Measurements from ENCODE around the gene AOAH. TPM values are rescaled to one million over a fixed set of nuclear protein-coding genes. Genes with fewer than 3 reads are reported as not detected.

AOAH gene
- total RNA-seq, 2 experiments from 2014 or later = 5.3 to 7.1 TPM

DNA sequence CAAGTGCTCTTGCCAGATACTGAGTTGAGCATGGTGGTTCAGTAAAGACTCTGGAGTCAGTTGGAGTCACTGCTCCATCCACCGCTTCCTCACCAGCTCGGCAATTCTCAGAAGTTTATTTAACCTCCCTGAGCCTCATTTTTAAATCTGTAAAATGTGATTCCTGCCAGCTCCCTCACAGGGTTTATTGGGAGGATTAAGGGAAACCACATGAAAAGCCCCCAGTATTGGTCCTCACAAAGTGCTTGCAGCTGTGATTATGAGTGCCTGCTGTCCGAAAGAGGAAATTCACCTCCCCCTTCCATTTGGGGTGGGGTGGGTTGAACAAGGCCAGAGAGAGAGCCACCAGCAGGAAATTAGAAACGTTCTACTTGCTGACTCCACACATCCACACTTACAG lies 99.0 kb downstream of the AOAH start:
- Mint-ChIP-seq H3K27me3 (no peaks in the 10 kb centered on the region), H3K36me3 (peaks cover 4% of the 10 kb centered on the region), H3K9me3 (no peaks in the 10 kb centered on the region), H3K4me1 (peaks cover 31% of the 10 kb centered on the region), H3K4me3 (no peak overlapping the region), H3K27ac (no peak overlapping the region)
- DNase-seq = no peak

DNA sequence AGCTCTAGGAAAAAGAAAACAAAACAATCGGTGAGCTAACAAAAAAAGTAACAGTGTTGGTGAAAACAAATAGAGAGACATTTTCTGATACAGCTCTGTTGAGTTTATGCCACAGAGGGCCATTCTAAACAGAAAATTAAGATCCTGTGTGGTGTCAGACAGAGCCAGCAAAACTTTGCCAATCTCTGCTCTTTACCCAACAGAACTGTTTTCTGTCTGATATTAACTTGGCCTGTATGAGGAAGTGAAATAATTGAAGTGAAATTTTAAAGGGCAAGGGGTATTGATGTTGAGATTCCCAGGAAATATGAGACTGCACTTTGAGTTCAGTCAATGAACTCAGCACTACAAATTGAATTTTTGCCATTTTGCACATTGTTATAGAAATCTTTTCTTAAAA lies 101.0 kb downstream of the AOAH start:
- H3K9me3 Mint-ChIP-seq = no peaks in the 10 kb centered on the region
- DNase-seq = no peak
- H3K36me3 Mint-ChIP-seq = peaks cover 7% of the 10 kb centered on the region
- peaks cover 33% of the 10 kb centered on the region for H3K4me1 Mint-ChIP-seq
- no peak overlapping the region for H3K27ac Mint-ChIP-seq
- no peak overlapping the region for H3K4me3 Mint-ChIP-seq
- no peaks in the 10 kb centered on the region for H3K27me3 Mint-ChIP-seq

DNA sequence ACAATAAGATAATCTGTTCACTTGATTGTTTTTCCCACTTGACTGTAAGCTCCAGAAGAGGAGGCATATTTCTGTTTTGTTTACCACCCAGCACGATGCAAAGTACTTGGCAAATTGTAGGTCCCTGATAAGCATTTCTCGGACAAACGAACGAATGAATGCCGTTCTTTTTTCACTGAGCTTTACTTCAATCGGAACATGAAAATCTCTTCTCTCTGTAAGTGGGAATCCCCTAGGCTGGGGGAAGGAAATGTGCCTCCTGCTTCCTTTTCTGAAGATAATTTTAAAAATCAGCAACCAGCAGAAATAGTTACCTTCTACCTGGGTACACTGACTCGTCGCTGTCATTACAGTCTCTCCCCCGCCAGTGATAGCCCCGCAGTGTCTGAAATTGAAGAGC lies 102.9 kb downstream of the AOAH start:
- Mint-ChIP-seq H3K27me3 (no peaks in the 10 kb centered on the region), H3K4me1 (peaks cover 33% of the 10 kb centered on the region), H3K9me3 (no peaks in the 10 kb centered on the region), H3K36me3 (peaks cover 7% of the 10 kb centered on the region), H3K27ac (no peak overlapping the region), H3K4me3 (no peak overlapping the region)
- no peak for DNase-seq

DNA sequence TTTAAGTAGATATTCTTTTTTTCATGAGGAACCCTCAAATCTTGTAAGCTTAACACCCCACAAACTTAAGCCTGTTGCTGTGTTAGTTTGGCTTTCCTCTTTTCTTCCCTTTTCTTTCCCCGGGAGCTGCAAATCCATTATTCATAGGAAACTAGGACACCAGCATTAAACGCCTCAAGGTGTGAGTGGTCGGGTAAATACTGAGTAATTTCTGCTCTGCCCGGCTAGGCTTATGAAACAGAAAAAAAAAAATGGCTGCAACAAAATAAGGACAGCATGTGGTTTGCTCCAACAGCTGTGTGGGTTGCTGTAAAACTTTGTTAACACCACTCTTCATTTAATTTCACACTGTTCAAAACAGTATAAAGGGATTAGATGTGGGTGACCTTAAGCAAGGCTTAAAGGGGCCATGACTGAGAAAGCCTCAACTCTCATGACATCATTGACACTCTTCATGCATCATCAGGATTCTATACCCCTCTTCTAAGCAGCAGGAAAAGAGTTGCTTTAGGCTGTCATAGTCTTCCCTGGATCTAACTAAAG lies 104.1 kb downstream of the AOAH start:
- Mint-ChIP-seq H3K36me3 (peaks cover 7% of the 10 kb centered on the region), H3K4me1 (peaks cover 27% of the 10 kb centered on the region), H3K27me3 (no peaks in the 10 kb centered on the region), H3K27ac (no peak overlapping the region), H3K4me3 (no peak overlapping the region), H3K9me3 (no peaks in the 10 kb centered on the region)
- DNase-seq = no peak

DNA sequence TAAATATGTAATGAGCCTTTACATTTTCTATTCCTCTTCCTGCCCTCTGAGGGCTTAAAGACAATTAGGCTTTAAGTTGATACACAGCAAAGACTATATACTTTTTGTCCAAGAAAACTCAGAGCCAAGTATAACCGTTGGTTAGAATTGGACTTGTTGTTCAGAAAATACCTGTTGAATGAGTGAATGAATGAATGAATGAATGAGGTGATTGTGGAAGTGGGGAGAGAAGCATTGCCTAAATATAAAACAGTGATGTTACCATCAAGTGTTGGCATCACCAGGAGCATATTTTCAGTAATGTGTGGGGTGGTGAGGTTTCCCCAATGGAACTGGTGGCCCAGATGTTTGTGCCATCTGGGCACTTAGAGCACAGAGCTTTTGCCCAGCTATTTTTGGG lies 106.9 kb downstream of the AOAH start:
- Mint-ChIP-seq H3K27me3 (no peaks in the 10 kb centered on the region), H3K4me3 (no peak overlapping the region), H3K27ac (no peak overlapping the region), H3K4me1 (peaks cover 23% of the 10 kb centered on the region), H3K9me3 (no peaks in the 10 kb centered on the region), H3K36me3 (peaks cover 11% of the 10 kb centered on the region)
- DNase-seq = no peak

DNA sequence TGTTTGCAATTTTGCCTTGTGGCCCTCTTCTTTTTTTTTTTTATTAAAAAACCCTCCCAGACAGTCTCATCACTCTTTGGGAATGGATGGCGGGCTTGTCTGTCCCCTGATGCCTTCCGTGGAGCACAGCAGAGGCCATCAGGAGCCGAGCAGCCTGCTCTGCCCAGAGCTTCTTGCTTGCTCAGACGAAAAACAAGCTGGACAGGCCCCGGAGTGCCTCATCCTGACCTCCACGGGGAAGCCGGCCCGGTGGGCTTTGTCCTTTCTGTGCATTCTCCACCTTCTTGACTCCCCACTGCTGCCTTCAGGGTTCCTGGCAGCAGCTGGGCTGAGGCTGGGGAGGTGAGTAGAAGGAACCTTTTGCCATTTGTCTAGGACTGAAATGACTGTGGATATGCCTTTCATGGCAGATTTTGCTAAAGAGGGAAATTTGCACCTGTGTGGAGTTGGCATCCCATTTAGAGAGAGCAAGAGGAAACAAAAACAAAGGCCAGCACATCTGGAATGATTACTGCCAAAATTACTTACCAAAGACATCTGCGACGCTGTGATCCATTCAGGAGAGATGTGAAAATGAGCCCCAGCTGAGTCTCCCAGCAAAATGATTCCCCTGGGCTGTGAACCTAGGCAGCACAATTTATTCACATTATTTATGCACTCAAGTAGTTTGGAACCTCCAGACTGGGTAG lies 108.3 kb downstream of the AOAH start:
- Mint-ChIP-seq H3K27me3 (no peaks in the 10 kb centered on the region), H3K36me3 (peaks cover 11% of the 10 kb centered on the region), H3K4me3 (no peak overlapping the region), H3K9me3 (no peaks in the 10 kb centered on the region), H3K4me1 (peaks cover 13% of the 10 kb centered on the region), H3K27ac (no peak overlapping the region)
- no peak for DNase-seq

DNA sequence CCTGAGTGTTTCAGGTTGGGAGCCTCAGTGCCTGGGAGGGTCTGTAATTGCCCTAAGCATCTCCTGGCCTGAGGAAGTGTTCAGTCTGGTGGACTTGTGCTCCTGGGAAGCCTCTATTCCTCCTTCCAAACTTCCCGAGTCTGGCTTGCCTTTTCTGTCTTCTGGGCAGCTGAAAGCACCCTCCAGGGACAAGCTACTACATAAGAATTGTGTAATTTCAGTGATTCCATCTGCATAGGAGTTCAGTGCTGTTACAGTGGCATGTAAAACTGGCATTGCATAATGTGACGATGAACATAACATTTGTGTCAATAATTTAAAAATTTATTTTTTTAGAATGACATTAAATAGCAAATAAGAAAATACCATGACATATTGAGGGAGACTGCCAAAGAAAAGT lies 109.3 kb downstream of the AOAH start:
- Mint-ChIP-seq H3K4me3 (no peak overlapping the region), H3K4me1 (peaks cover 11% of the 10 kb centered on the region), H3K36me3 (peaks cover 9% of the 10 kb centered on the region), H3K9me3 (no peaks in the 10 kb centered on the region), H3K27me3 (no peaks in the 10 kb centered on the region), H3K27ac (no peak overlapping the region)
- DNase-seq = no peak

DNA sequence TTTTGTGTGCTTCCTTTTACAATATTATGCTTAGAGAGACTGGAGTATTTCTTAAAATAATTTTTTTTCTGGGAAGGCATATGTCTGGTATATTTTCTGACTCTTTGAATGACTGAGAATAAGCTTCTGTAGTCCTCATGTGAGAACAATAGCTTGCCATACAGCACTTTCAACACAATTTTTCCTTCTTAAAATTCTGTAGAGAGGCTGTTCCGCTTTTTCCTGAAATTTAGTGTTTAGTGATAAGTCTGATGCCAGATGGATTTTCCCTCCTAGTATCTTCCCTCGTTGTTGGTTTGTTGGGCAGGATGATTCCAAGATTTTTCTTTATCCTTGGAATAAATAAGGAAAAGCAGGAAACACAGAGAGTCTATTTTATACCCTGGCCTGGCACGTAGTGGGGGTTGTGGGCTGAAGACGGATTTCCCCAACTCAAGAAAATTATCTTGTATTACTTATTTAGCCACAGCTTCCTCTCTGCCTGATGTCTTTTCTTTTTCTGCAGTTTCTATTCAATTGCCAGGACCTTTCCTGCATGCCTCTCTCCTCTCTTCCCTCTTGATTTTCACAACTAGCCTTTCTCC lies 111.2 kb downstream of the AOAH start:
- Mint-ChIP-seq H3K27ac (no peak overlapping the region), H3K36me3 (peaks cover 7% of the 10 kb centered on the region), H3K4me1 (peaks cover 19% of the 10 kb centered on the region), H3K9me3 (no peaks in the 10 kb centered on the region), H3K27me3 (no peaks in the 10 kb centered on the region), H3K4me3 (no peak overlapping the region)
- no peak for DNase-seq

DNA sequence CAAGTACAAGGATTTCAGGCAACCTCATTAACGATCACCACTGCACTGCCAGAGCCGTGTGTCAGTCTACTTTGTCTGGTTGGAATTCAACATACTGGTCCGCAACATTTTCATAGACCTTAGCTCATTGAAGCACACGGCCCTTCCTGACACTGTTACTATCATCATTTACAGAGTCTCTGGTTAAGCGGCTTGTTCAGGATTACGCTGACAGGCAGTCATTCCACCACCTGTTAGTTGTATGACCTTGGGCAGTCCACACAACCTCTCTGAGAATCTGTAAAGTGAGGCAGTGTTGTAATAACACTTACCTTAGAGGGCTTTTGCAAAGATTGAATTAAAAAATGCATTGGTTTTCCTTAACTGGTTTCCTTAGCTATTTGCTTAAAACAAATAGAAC lies 112.6 kb downstream of the AOAH start:
- peaks cover 32% of the 10 kb centered on the region for H3K4me1 Mint-ChIP-seq

DNA sequence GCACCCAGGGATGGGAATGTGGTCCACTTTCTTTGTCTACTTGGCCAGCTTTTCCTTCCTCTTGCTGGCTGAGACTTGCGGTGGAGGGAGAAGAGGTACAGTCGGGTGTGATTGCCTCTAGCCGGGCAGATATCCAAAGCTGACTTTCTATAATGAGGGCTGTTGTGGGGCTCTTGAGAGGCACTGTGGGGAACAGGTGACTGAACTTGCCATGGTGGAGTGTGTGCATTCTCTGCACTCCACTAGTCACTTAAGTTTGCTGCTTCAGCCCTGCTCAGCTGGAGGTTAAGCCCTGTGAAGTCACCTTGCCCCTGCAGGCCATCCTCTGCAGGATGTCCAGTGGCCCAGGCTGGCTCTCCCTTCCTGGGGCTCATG lies 116.6 kb downstream of the AOAH start:
- Mint-ChIP-seq H3K27ac (no peak overlapping the region), H3K4me1 (peaks cover 51% of the 10 kb centered on the region), H3K9me3 (no peaks in the 10 kb centered on the region), H3K4me3 (no peak overlapping the region), H3K27me3 (no peaks in the 10 kb centered on the region), H3K36me3 (peaks cover 5% of the 10 kb centered on the region)
- DNase-seq = no peak

More for the DNA sequence above, 112.6 kb downstream of the AOAH start:
- Mint-ChIP-seq H3K36me3 (peaks cover 5% of the 10 kb centered on the region), H3K9me3 (no peaks in the 10 kb centered on the region), H3K27ac (no peak overlapping the region), H3K27me3 (no peaks in the 10 kb centered on the region), H3K4me3 (no peak overlapping the region)
- DNase-seq = no peak

DNA sequence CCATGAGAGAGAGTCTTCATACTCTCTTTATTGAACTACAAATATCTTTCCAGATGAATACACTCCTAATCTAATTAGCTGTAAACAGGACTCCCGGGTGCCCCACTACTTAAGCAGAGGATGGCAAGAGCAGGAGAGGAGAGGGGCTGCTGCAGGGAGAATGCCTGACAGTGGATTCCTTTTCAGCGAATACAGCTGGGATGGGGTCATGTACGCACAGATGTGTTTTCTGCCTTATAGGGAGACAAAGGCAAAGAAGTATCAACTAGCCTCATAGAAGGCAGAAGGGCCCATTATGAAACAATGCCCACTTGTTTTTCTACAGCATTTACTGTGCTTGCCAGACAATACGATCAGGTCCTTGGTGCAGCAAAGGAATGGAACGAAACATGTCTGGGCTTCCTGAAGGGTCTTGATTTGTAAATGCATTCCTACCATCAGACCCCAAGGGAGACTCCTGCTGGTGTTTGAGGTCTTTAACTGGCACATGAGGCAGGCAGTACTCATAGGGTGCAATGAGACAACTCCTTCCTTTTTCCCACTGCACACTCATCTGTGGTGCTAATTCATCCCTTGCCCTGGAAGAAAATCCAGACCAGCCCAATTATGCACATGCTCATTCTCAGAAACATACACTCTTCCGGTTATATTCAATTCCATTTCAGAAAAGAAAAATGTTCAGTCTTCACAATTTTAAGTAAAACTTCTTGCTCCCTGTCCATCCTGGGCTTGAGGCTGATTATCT lies 117.1 kb downstream of the AOAH start:
- peaks cover 57% of the 10 kb centered on the region for H3K4me1 Mint-ChIP-seq
- H3K27me3 Mint-ChIP-seq = no peaks in the 10 kb centered on the region
- no peak overlapping the region for H3K27ac Mint-ChIP-seq
- H3K9me3 Mint-ChIP-seq = no peaks in the 10 kb centered on the region
- H3K4me3 Mint-ChIP-seq = no peak overlapping the region
- DNase-seq = no peak
- H3K36me3 Mint-ChIP-seq = peaks cover 5% of the 10 kb centered on the region

DNA sequence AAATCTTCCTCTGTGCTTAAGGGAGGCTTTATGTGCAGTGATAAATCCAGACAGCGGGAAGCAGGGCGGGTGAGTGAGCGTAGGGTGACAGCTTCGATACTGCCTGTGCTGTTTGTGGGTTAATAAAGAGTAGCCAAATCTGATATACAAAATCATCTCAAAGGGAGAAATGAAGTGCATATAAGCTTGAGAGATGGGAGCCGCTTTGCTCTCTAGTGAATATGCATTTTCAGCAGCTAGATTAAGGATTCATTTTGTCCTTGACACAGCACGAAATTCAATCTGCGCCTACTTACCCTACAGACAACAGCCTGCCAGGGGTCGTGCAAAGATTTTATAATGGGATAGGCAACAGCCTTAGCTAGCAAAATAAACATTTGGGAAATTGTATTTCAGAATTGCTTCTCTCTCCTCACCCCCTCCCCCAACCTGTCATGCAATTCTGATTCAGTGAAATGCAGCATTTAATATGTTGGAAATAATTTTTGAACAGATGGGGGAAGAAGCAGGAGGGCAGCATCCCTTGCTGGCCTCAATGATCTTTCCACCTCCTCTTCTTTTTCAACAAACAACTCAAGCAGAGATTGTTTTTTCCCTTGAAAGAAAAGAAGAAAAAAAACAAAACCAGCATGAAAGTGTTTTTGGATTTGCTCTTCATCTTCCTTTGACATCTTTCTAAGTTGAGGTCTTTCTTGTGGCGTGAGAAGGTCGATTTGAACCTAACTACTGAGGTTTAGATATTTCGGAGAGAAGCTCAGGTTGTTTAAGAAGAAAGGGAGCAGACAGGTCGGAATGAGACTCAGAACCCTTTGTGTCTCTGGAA lies 117.9 kb downstream of the AOAH start:
- Mint-ChIP-seq H3K27ac (no peak overlapping the region), H3K27me3 (no peaks in the 10 kb centered on the region), H3K4me3 (no peak overlapping the region), H3K9me3 (no peaks in the 10 kb centered on the region), H3K4me1 (peaks cover 65% of the 10 kb centered on the region), H3K36me3 (peaks cover 5% of the 10 kb centered on the region)
- DNase-seq = no peak

DNA sequence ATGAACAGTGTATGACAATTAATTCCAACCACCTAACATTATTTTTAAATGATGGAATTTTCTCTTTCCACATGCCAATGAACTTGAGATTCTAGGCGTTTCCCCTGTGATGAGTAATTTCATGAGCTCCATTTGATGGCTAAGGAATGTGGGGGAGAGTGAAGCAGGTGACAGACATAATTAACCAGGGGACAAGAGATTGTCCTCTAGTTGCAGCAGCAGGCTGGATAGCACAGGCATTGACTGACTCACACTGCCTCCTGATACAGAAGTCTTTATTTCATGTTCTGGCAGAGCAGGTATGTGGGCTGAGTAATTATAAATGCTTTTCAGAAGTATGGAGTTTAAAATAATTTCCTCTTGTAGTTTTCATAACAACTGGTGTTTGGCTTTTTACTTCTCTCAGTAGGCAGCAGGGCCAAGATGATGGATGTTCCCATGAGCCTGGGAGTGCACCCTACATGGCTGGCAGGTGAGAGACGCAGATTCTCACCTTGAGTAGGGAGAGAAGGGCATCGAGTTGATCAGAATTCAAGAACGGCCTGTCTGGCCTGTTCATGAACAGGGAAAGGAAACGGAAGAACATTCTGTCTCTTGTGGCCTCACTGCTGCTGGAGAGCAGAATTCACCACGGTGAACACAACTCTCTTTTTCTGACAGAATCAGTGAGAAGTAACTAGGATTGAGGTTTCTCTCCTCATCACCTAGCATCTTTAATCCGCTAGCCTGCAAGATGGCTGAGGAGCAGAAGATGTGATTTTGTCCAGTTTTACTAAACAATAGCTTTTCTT lies 118.8 kb downstream of the AOAH start:
- peaks cover 74% of the 10 kb centered on the region for H3K4me1 Mint-ChIP-seq
- H3K4me3 Mint-ChIP-seq = no peak overlapping the region
- H3K27ac Mint-ChIP-seq = peak overlapping the region; percentile 18
- DNase-seq = no peak
- no peaks in the 10 kb centered on the region for H3K9me3 Mint-ChIP-seq
- H3K27me3 Mint-ChIP-seq = no peaks in the 10 kb centered on the region
- H3K36me3 Mint-ChIP-seq = peaks cover 5% of the 10 kb centered on the region

DNA sequence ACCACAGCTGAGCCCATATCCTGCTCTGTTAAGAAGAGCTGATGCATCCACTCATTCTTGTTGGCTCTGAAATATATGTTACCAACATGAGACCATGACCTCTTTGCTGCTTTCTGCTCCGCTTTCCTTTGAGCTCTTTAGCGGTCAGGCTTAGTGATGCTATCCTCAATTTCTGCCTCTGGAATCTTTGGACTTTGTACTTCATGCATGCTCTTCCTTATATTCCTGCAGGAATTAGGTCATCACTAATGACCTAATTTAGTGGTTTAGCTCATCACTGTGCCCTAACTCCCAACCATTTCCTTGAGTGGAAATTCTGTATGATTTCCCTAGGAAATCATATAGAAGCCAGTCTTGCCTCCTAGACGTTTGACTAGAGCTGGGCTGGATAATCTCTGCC lies 119.5 kb downstream of the AOAH start:
- Mint-ChIP-seq H3K4me3 (no peak overlapping the region), H3K27ac (no peak overlapping the region), H3K9me3 (no peaks in the 10 kb centered on the region), H3K27me3 (no peaks in the 10 kb centered on the region), H3K36me3 (peaks cover 9% of the 10 kb centered on the region), H3K4me1 (peaks cover 80% of the 10 kb centered on the region)
- DNase-seq = no peak
